Right cardiac atrium (tissue), 5 donors: ENCODE data around the gene TACR1. TPM values are rescaled to one million over a fixed set of nuclear protein-coding genes. Genes with fewer than 3 reads are reported as not detected.
A peak's percentile ranks its signal among the peaks of the same experiment; 100 is the strongest.
"Not testable (repeated sequence)": the region's sequence is repeated elsewhere in the genome, so short reads cannot be mapped to it uniquely, and the experiment has no call there.

ENCODE experiments used
- ATAC-seq, 2 donors: fragments of 200-7000 bp; cut with Tn5 transposase; one replicate each; pipeline versions ENCODE4 v1.8.0 to v1.9.1; 2020; ENCODE audit warnings: moderate library complexity in 2 of 2, mild to moderate bottlenecking in 1 of 2
- DNase-seq, 3 donors: peaks; one replicate each; pipeline ENCODE4 v3.0.0-alpha.2; 2020
- H3K27ac ChIP-seq: one replicate; pipeline ENCODE4 v1.5.1; 2013; ENCODE audit warnings: mild to moderate bottlenecking, low read length, control low read depth, moderate library complexity
- H3K27me3 ChIP-seq: one replicate; pipeline ENCODE4 v1.6.1; 2013; ENCODE audit not compliant: control insufficient read depth, insufficient read depth
- H3K4me1 ChIP-seq: one replicate; pipeline ENCODE4 v1.6.1; 2013; ENCODE audit warnings: low read length; ENCODE audit not compliant: control insufficient read depth, insufficient read depth
- H3K4me3 ChIP-seq: one replicate; pipeline ENCODE4 v1.5.1; 2013; ENCODE audit warnings: low read length, control low read depth
- H3K9me3 ChIP-seq: one replicate; pipeline ENCODE4 v1.6.1; 2013; ENCODE audit warnings: low read length; ENCODE audit not compliant: control insufficient read depth
- WGBS: extraction: QIAGEN DNeasy Blood & Tissue Kit; methylation state at CpG from one replicate; pipeline ENCODE4 v1.1.7; 2013; 5-methylcytosine and 5-hydroxymethylcytosine counted together
- intact Hi-C, 4 donors: fragments of 100-400 bp; cut with DNase I; formaldehyde crosslinking; loops; one replicate each; pipeline versions ENCODE4 v1.11.0 to v1.14.0; 2022 to 2023
- long read RNA-seq, 4 donors: library from polyadenylated mRNA; unstranded; transcript quantifications; one replicate each; pipeline ENCODE4 v2.0.0, GENCODE V29; 2020 to 2021
- polyA plus RNA-seq: library from polyadenylated mRNA; stranded (reverse); fragments of 200-250 nt; gene quantifications from one replicate; pipeline ENCODE4 v1.2.3, GENCODE V29; 2013
- total RNA-seq, 4 donors: library from RNA; stranded (reverse); fragmentation: NEBNext Ultra II Directional; extraction: Animal tissue kit (Norgen Biotek cat#: 25700); gene quantifications; one replicate each; pipeline ENCODE4 v1.2.1, GENCODE V29; 2021
- donor health status: healthy with polysubstance abuse.
- donor health status: DM: no; HTN: yes; CAD: no.
- donor health status: DM: no; HTN: no; CAD: no.
- donor health status: DM: no; HTN: yes; CAD: no; lungs with severe emphysema.
- donor health status: DM: yes; HTN: yes; CAD: no.

The TACR1 gene, protein sequence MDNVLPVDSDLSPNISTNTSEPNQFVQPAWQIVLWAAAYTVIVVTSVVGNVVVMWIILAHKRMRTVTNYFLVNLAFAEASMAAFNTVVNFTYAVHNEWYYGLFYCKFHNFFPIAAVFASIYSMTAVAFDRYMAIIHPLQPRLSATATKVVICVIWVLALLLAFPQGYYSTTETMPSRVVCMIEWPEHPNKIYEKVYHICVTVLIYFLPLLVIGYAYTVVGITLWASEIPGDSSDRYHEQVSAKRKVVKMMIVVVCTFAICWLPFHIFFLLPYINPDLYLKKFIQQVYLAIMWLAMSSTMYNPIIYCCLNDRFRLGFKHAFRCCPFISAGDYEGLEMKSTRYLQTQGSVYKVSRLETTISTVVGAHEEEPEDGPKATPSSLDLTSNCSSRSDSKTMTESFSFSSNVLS
- total RNA-seq = under 1 TPM in 2 of 4 donors, not detected in 2; 0.11 to 0.21 TPM
- polyA plus RNA-seq = 0.07 TPM
- long read RNA-seq, donor 1 = 0 reads
- long read RNA-seq, donor 2 = 0 reads
- long read RNA-seq, donor 3 = 0 reads
- long read RNA-seq, donor 4 = 0 reads

DNA sequence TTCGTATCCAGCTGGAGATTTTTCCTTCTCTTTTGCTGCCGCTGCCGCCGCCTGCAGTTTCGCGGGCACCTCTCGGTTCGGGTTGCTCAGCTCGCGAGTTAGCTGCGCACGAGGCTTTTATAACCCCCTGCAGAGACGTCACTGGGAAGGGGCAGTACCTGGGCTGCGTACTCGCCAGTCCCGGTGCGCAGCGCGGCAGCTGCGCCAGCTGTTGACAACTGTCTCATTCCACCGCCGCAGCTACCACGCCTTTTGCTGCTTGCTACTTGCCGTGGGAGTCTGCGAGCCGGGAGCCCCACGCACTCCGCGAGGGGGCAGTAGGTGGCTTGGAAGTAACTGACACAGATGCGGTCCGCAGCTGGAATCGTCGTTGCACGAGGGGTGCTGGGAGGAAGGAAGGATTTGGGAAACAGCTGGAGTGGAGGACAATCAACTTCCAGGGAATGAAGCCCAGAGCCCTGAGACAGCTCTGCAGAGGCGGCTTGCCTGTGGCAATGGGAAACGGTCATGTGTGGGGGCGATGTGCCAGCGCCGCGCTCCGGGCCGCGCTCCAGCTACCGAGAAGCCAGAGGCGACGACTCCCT is at the start of gene TACR1:
Gene TACR1, minus strand, starts transcription at position 93 of the 584 bp plus-strand sequence. CDS start 586 bp downstream, outside the sequence.
- no peaks in the 10 kb centered on the region for H3K9me3 ChIP-seq
- H3K27ac ChIP-seq = no peak within 1 kb of the TSS
- peaks cover 3% of the 10 kb centered on the region for H3K27me3 ChIP-seq
- H3K4me3 ChIP-seq = peak within 1 kb of the TSS; percentile 26
- intact Hi-C loops = no loop called here
- H3K4me1 ChIP-seq = peaks cover 7% of the 10 kb centered on the region
- peak; percentile 77 to 82 for ATAC-seq
- DNase-seq = peak; percentile 59 to 86 (median 84)
- under 1% methylated on average over 46 of the region's 46 CpGs for WGBS

DNA sequence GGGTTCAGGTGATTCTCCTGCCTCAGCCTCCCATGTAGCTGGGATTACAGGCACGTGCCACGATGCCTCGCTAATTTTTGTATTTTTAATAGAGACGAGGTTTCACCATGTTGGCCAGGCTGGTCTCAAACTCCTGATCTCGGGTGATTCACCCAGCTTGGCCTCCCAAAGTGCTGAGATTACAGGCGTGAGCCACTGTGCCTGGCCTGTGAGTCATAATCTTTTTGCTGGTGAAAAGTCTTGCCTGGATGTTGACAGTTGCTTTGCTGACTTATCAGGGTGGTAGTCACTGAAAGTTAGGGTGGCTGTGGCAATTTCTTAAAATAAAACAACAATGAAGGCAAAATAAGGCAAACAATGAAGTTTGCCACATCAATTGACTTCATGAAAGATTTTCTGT is 49.3 kb upstream of the TACR1 start:
- H3K9me3 ChIP-seq, H3K4me3 ChIP-seq, H3K4me1 ChIP-seq, H3K27me3 ChIP-seq, H3K27ac ChIP-seq, intact Hi-C loops, DNase-seq, ATAC-seq: not testable (repeated sequence)
- 92% methylated on average over 6 of the region's 6 CpGs for WGBS

DNA sequence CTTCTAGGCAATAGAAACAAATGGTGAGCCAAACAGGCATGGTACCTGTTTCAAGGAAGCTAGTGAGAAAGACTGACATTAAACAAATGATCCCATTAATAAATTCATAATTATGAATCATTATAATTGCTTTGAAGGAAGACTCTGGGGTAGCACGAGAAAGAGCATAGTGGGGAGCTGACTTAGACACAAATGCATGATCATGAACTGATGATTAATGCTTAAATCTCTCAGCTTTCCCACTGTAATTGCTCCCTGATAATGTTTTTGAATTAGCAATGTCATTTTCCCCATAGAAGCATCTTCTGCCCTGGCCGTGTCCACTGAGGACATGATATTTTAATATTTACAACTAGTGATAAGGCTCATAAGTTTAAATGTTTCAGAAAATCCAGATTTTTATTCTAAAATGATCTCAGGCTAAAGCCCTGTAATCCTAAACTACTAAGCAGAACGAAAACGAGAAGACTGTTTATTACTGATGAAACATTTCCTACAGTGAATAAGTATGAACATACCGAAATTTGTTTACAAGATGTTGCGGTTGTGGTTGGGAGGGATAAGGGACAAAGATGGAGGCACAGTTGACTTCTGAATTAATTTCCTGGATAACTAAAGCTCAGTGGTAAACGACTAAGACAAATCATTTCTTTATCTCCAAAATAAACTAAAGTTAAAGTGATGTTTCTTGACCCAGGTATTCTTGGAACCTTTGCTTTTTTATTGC is 47.3 kb upstream of the TACR1 start:
- DNase-seq = no peak
- WGBS = 74% methylated on average over 7 of the region's 7 CpGs
- ATAC-seq = no peak
- H3K9me3 ChIP-seq = no peaks in the 10 kb centered on the region
- H3K27ac ChIP-seq = no peak overlapping the region
- H3K4me3 ChIP-seq = no peak overlapping the region
- no peaks in the 10 kb centered on the region for H3K27me3 ChIP-seq
- intact Hi-C loops = no loop called here
- no peaks in the 10 kb centered on the region for H3K4me1 ChIP-seq

DNA sequence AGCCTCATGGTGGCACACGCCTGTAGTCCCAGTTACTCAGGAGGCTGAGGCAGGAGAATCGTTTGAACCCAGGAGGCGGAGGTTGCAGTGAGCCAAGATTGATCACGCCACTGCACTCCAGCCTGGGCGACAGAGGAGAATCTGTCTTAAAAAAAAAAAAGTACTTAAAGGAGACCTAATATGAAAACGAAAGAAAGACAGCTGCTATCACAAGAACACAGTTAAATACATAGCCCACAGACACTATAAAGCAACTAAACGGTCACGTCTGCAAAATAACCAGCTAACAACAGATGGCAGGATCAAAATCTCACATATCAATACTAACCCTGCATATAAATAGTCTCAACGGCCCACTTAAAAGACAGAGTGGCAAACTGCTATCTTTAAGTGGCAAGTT is 43.9 kb upstream of the TACR1 start:
- H3K4me3 ChIP-seq = no peak overlapping the region
- intact Hi-C loops = no loop called here
- H3K27me3 ChIP-seq = no peaks in the 10 kb centered on the region
- DNase-seq = no peak
- H3K4me1 ChIP-seq = no peaks in the 10 kb centered on the region
- ATAC-seq = no peak
- 88% methylated on average over 9 of the region's 9 CpGs for WGBS
- H3K9me3 ChIP-seq = no peaks in the 10 kb centered on the region
- no peak overlapping the region for H3K27ac ChIP-seq

DNA sequence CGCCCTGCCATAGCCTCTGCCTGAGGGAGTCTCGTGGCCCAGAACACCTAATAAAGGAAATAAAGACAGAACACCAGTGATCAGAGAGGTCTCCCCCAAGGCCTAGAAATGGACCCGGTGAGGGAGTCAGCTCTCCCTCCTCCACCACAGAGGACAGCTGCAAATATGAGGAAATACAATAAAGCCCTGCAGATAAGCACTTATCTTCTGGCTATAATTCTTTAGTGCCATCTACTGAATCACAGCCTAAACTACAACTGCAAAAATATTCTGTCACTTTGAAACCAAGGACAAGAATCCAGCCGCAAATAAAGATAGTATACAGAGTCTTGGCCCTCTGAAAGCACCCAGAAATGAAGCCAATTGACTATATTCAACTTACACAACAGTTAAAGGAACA is 42.4 kb upstream of the TACR1 start:
- ATAC-seq (no peak), DNase-seq (no peak)
- Histone ChIP-seq H3K4me1 (no peaks in the 10 kb centered on the region), H3K27me3 (no peaks in the 10 kb centered on the region), H3K4me3 (no peak overlapping the region), H3K9me3 (no peaks in the 10 kb centered on the region), H3K27ac (no peak overlapping the region)
- intact Hi-C loops = no loop called here
- 87% methylated on average over 4 of the region's 4 CpGs for WGBS

DNA sequence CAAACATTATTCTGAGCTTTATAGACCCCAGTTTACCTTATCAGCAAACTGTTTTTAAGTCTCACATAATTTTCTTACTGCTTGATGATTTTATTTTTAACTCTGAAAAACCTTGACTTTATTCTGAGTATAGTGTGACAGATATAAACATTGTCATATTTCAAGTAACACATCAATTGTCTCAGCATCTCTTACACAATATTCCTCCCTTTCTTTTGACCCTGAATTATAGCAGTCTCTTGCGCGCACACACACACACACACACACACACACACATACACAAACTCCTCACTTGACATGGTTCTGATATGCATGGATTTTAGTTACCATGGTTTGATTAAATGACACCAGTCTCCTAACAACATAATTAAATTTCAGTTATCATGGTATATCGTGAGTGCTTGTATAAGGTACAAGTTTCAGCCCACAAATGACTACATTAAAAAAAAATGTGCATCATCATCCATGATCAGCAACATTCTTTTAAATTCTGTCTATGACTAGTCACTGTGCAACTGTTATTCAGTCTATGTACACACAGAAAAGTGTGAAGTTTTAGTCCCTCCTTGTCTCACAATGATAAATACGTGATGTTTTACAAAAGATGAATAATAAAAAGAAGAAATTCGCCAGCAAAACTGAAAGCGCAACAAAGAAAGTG is 39.5 kb upstream of the TACR1 start:
- DNase-seq = no peak
- H3K9me3 ChIP-seq = no peaks in the 10 kb centered on the region
- H3K27ac ChIP-seq = no peak overlapping the region
- WGBS = 82% methylated on average over 6 of the region's 6 CpGs
- no peak for ATAC-seq
- H3K4me3 ChIP-seq = no peak overlapping the region
- H3K4me1 ChIP-seq = no peaks in the 10 kb centered on the region
- H3K27me3 ChIP-seq = no peaks in the 10 kb centered on the region
- intact Hi-C loops = no loop called here

DNA sequence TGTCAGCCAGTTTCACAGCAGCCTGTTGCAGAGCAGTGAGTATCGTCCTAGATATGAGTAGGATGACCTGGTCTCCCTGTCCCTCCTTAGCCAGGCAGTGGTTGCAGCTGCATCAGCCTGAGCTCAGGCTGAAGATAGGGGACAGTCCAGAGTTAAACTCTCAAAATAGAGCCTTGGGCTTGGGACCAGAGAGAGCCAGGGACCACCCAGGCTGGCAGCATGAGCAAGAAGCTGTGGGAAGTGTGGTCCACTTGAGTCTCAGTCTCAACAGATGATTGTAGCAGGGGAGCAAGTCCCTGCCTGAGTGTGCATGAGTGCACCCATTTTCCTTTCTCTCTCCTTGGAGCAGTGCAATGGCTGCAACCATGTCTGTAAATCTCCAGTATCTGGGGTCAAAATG is 38.0 kb upstream of the TACR1 start:
- intact Hi-C loops = no loop called here
- WGBS = 82% methylated on average over 1 of the region's 1 CpG

DNA sequence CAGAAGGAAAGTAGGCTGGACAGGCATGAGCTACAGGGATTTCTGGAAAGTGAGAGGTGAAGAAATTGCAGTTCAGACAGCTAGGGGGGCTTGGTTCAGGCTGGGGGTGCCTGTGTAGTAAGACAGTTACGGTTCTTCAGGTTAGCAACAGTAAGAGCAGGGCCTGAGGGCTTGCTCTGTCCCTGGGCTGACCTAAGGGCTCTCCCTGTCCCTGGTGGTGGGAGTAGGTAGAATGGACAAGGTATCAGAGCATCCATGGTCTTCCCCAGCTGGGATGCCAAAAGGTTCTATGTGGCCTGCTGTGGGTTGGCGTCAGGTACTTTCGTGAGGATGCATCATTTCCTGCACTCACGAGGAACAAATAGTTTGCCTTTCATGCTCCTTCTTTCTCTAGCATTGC is 34.6 kb upstream of the TACR1 start:
- 88% methylated on average over 4 of the region's 4 CpGs for WGBS
- Histone ChIP-seq H3K27me3 (no peaks in the 10 kb centered on the region), H3K9me3 (no peaks in the 10 kb centered on the region), H3K27ac (no peak overlapping the region), H3K4me3 (no peak overlapping the region), H3K4me1 (no peaks in the 10 kb centered on the region)
- intact Hi-C loops = no loop called here
- ATAC-seq = no peak
- DNase-seq = no peak

More for the DNA sequence above, 38.0 kb upstream of the TACR1 start:
- Histone ChIP-seq H3K27ac (no peak overlapping the region), H3K9me3 (no peaks in the 10 kb centered on the region), H3K4me1 (no peaks in the 10 kb centered on the region), H3K4me3 (no peak overlapping the region), H3K27me3 (no peaks in the 10 kb centered on the region)
- ATAC-seq (no peak), DNase-seq (no peak)

DNA sequence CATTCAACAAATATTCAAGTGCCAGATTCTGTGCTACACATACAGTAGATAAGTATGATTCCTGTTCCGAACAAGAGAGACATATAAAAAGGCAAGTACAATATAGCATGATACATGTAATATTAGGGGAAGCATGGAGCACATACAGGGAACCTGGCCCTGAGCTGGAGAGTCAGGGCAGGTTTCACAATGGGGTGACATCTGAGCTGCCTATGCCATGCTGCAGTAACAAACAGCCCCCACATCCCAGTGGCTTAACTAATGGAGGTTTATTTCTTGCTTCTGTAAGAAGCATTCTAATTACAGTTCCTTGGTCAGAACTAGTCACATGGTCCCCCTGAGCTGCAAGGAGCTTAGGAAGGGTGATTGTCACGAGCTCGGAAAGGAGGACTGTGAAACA is 27.3 kb upstream of the TACR1 start:
- ATAC-seq (no peak), DNase-seq (no peak)
- no peak overlapping the region for H3K27ac ChIP-seq
- H3K9me3 ChIP-seq = no peaks in the 10 kb centered on the region
- H3K4me3 ChIP-seq = no peak overlapping the region
- intact Hi-C loops = no loop called here
- 85% methylated on average over 3 of the region's 3 CpGs for WGBS
- H3K4me1 ChIP-seq = no peaks in the 10 kb centered on the region
- H3K27me3 ChIP-seq = no peaks in the 10 kb centered on the region

DNA sequence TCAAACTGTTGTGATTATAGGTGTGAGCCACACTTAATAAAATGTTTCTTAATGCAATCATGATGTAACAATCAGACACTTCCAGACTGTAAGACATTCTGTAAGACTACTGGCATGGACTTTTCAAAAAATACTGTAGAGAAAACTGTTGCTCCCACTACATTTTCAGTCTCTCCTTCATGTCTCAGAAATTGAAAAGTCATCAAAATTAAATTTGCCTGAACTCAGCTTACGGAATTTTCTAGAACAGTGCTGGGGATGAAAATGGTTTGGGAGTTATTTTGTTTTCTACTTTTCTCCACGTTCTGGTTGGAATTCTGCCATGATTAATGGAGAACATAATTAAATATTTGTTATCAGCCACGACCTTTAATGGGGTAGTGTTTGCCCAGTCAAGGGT is 26.8 kb upstream of the TACR1 start:
- intact Hi-C loops = no loop called here
- Histone ChIP-seq H3K4me3 (no peak overlapping the region), H3K4me1 (no peaks in the 10 kb centered on the region), H3K27me3 (no peaks in the 10 kb centered on the region), H3K9me3 (no peaks in the 10 kb centered on the region), H3K27ac (no peak overlapping the region)
- WGBS = 56% methylated on average over 3 of the region's 3 CpGs
- ATAC-seq (no peak), DNase-seq (no peak)
